ENCODE results near the gene STMND1.

The STMND1 gene

GRCh38 chr6:17099401-17100059 lies 2.3 kb upstream of the STMND1 start:
- DNase-seq, result no peak

- no peak for DNase-seq
These were observed 1.0 kb upstream of the STMND1 start for GRCh38 chr6:17100806-17101205.

DNA sequence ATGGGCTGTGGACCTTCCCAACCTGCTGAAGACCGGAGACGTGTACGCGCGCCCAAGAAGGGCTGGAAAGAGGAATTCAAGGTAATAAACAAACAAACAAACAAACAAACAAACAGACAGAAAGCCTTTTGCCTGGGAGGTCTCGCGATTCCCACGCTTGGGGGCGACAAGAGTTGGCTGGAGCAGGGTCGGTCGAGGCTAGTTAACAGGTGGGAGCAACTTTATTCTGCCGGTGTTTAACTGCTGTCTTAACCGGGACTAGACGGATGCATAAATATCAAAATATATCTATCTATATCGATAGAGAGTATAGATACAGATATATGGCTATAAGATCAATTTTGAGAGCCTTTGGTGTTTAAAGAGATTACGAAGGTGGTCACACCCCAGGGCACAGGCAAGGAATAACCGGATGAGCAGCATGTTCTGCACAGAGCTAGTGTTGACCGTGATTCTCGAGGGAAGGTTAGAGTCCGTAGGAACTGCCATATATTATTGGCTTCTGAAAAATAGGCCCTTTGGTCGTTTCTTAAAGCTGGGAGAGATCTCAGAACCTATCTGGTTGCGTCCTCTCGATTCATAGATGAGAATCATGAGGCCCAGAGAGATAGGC lies 514 bp downstream of the STMND1 start:
- no peak for DNase-seq

- DNase-seq, result no peak
These were observed 1.9 kb downstream of the STMND1 start for GRCh38 chr6:17103715-17104114.

DNA sequence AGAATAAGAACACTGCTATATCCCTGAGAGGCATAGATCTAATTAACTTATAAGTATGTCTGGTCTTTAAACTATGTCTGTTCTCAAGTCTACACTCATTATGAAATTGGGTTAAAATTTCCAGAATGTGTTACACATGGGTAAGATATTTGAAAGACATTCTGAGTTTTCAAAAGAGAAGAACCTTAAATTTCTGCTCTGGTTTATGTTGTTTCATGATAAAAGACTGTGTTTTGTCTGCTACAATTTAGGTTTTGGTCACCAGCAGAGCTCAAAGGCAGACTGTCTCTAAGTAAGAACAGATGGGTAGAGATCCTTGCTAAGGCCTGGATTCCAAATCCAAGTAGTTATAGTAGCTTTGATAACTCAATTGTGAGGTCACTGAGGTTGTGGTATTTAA lies 6.0 kb downstream of the STMND1 start:
- no peak for DNase-seq

DNA sequence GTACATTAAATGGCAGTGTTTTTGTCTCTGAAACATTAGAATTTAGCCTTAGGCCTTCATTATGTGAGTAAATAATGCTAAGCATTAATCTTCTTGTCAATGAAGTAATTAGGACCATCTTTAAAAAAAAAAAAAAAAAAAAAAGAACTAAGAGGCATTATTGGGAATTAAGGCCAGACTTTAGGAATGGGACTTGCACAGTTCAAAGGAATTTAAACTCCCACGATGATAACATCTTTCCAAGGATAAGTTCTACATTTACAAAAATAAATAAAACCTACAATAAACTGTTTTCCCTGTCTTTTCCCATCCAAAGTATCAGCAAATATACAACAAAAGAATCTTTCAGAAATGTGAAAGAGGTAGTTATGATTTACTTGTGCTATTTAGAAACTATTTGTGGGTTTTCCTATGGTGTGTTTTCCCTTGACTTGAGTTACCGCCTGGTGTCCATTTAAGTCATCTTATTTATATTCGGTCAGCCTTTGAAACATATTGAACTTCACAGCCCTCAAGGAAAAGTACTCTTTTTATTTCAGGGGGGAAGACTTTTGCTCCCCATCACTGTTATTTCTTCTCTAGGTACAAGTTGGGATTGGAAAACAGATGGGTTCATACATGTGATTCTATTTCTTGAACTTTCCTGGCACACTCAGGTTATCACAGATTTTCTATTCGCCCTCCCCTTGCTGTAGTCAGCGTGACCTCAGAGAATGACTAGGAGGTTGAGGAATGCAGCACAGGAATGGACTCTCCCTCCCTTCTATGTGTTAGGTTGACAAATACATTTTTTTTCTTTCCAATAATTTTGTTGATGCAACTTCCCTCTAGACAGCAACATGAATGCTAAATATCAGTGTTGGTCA lies 13.6 kb downstream of the STMND1 start:
- DNase-seq, result no peak

DNA sequence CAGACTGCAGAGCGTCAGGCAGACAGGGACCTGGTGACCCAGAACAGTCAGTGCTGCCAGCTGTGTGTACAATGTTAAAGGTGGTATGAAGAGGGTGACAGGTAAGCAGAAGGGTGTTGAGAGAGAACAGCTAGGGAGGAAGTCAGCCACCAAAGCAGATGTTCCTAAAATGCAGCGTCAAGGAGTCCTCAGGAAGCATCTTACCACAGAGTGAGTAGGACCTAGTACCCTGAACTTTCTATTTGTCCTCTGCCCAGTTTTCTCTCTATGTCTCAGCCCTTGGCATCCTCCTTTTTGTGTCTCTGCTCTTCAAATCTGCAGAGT lies 14.2 kb downstream of the STMND1 start:
- no peak for DNase-seq

- DNase-seq, result no peak
These were observed 18.2 kb downstream of the STMND1 start for GRCh38 chr6:17120019-17120418.

GRCh38 chr6:17125407-17125806 lies 23.6 kb downstream of the STMND1 start:
- no peak for DNase-seq

- no peak for DNase-seq
These were observed 28.9 kb downstream of the STMND1 start for GRCh38 chr6:17130786-17131185.

- no peak for DNase-seq
These were observed 31.1 kb downstream of the STMND1 start for GRCh38 chr6:17132967-17133366.

- no peak for DNase-seq
These were observed 36.2 kb downstream of the STMND1 start for GRCh38 chr6:17138033-17138432.

DNA sequence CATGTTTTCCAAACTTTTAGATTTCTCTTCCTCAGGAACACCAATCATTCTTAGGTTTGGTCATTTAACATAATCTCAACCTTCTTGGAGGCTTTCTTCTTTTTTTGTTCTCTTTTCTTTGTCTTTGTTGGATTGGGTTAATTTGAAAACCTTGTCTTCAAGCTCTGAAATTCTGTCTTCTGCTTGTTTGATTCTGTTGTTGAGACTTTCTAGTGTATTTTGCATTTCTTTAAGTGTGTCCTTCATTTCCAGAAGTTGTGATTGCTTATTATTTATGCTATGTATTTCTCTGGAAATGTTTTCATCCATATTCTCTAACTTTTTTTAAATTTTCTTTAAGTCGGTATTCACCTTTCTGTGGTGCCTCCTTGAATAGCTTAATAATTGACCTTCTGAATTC lies 42.2 kb downstream of the STMND1 start:
- no peak for DNase-seq

DNA sequence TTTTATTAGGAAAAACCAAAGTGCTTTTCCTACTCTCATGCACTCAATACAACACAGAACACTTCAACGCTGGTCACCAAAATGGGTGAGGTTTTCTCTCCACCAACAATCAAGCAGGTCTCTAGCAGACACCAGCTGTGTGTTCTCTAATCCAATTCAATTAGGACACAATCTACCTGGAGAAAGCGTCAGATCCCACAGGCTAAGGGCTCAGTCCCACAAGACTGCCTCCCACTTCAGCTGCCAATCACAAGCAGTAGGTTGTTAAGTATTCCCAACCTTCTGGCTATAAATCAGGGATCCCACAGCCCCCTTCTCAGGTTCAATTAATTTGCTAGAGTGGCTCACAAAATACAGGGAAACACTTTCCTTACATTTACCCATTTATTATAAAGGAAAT lies 47.7 kb downstream of the STMND1 start:
- no peak for DNase-seq

DNA sequence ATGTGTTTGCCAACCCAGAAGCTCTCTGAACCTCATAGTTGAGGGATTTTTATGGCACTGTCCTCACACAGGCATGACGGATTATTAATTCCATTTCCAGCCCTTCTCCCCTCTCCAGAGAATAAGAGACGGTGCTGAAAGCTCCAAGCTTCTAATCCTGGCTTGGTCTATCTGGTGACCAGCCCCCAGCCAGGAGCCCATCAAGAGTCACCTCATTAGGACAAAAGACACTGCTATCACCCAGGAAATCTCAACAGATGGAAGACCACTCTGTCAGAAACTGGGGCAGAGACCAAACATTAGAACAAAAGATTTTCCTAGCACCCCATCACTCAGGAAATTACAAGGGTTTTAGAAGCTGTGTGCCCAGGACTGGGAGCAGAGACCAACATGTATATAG lies 48.2 kb downstream of the STMND1 start:
- DNase-seq, result no peak

DNA sequence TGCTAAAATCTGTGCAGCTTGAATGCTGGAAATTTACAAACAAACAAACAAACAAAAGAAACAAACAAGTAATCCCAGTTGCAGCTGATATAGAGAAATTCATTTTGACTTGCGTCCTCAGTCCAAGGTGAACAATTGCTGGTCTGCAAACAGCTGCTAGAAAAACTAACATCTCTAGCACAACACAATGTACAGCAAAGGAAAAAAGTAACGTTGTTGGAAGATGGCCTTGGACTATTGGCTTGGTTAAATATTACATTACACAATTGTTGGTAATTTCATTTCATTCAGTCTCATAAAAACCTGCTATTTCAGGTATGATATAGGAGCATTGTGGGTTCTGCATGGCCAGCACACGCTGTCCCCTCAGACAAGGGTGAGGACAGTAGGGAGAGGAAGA lies 50.0 kb downstream of the STMND1 start:
- no peak for DNase-seq

- no peak for DNase-seq
These were observed 50.9 kb downstream of the STMND1 start for GRCh38 chr6:17152703-17153102.

- DNase-seq, result peak; percentile 24
These were observed 54.5 kb downstream of the STMND1 start for GRCh38 chr6:17156112-17156921.

- no peak for DNase-seq
These were observed 55.1 kb downstream of the STMND1 start for GRCh38 chr6:17156966-17157365.

DNA sequence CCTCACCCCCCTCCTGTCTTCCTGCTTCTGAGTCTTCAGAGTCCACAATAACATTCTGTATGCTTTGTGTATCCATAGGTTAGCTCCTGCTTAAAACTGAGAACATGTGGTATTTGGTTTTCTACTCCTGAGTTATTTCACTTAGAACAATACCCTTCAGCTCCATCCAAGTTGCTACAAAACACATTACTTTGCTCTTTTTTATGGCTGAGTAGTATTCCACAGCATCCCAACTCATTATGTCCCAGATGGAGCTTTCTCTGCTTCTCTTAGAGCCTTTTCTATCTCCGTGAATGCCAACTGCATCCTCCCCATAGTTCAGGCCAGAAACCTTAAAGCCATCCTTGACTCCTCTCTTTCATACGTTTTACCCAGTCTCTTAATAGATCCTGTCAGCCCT lies 55.8 kb downstream of the STMND1 start:
- no peak for DNase-seq

DNA sequence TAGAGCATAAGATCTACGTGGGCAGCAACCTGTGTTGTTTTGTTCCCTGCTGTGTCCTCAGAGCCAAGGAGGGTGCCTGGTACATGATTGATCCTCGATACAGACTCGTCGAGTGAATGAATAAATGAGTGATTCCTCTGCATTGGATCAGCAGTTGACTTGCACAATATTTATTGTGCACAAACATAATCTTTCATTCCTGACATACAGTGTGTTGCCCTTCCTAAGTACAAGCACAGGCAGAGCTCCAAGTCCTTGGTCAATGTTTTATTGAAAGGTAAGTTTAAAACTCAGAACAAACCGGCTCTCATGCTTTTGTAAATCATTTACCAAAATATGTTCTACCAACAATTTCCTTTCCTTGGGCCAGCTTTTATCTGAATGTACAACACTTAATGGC lies 57.4 kb downstream of the STMND1 start:
- DNase-seq, result no peak

DNA sequence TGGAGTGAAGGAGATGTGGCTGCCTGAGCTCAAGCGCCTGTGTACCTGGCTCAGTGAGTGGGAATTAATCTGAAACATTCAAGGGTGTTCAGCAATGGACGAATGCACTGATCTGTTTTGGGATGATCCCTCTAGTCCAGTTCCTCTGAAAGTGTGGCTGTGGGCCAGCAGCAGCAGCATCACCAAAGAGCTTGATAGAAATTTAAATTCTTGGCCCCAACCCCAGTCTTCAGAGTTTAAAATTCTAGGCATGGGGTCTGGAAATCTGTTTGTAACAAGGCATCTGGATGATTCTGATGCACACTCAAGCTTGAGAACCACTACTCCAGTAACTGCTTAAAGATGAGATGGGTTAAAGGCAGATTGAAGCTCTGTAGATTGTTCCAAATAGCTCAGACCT lies 59.2 kb downstream of the STMND1 start:
- DNase-seq, result no peak

- DNase-seq, result no peak
These were observed 63.5 kb downstream of the STMND1 start for GRCh38 chr6:17165383-17165782.

All from activated CD4-positive, alpha-beta T cell treated with anti-CD3 and anti-CD28 coated beads for 1 hour (primary cell).